ENCODE results near the gene NUP42.
"Not testable (repeated sequence)": the region's sequence is repeated elsewhere in the genome, so short reads cannot be mapped to it uniquely, and the experiment has no call there.

DNA sequence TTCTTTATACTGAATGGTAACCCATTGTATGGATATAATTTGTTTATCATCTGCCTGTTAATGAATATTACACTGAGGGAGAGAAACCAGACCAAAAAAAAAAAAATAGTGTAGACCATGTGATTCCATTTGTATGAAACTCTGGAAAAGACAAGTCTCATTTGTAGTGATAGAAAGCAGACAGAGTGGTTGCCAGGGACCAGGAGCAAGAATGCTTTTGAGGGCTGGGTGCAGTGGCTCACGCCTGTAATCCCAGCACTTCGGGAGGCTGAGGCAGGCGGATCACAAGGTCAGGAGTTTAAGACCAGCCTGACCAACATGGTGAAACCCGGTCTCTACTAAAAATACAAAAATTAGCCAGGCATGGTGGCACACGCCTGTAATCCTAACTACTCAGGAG, 15.9 kb downstream of the NUP42 start:
- not testable (repeated sequence) for TF ChIP-seq EZH2 (IDR thresholded peaks at IDR 0.05); POLR2AphosphoS5 (IDR thresholded peaks at IDR 0.05; ENCODE audit: borderline replicate concordance, low read depth, low read length)
